GM12873 (cell line): Measurements from ENCODE around the gene RHEBL1.

Experiments
- TF ChIP-seq, protein P1 (sequence below): IDR thresholded peaks from 2 replicates; pipeline ENCODE4 v1.5.1; 2012; ENCODE audit warnings: low read depth, mild to moderate bottlenecking, moderate library complexity, low read length, control low read depth; ENCODE audit not compliant: insufficient read depth; ENCODE audit errors: missing control alignments

Gene RHEBL1

DNA sequence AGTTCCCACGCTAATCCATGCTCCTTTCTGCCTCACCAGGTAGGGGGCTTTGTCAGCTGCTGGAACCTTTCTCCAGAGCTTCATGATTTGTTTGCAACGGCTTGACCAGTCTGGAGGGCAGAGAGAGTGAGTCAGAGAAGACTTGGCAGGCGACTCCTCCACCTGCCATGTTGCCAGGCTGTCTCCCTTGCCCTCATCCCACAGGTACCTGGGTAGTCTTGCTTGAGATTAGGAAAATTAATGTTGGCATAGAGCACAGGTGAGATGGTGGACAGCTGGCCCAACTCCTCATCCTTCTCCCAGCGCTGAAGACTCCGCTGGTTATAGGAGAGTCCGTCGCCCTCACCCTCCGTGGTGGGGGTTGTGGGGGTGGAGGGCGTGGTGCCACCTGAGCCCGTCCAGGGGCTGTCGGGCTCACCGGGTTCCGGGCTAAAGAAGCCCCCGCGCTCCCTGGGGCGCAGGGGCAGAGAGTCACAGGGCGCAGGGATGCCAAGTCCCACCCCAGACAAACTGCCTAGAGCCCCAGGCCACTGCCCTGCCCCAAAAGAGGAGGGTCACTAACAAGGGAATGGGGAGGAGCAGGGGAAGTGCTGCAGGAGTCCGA is 27.8 kb downstream of the RHEBL1 start:
- TF ChIP-seq, protein P1, sequence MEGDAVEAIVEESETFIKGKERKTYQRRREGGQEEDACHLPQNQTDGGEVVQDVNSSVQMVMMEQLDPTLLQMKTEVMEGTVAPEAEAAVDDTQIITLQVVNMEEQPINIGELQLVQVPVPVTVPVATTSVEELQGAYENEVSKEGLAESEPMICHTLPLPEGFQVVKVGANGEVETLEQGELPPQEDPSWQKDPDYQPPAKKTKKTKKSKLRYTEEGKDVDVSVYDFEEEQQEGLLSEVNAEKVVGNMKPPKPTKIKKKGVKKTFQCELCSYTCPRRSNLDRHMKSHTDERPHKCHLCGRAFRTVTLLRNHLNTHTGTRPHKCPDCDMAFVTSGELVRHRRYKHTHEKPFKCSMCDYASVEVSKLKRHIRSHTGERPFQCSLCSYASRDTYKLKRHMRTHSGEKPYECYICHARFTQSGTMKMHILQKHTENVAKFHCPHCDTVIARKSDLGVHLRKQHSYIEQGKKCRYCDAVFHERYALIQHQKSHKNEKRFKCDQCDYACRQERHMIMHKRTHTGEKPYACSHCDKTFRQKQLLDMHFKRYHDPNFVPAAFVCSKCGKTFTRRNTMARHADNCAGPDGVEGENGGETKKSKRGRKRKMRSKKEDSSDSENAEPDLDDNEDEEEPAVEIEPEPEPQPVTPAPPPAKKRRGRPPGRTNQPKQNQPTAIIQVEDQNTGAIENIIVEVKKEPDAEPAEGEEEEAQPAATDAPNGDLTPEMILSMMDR = no peak

DNA sequence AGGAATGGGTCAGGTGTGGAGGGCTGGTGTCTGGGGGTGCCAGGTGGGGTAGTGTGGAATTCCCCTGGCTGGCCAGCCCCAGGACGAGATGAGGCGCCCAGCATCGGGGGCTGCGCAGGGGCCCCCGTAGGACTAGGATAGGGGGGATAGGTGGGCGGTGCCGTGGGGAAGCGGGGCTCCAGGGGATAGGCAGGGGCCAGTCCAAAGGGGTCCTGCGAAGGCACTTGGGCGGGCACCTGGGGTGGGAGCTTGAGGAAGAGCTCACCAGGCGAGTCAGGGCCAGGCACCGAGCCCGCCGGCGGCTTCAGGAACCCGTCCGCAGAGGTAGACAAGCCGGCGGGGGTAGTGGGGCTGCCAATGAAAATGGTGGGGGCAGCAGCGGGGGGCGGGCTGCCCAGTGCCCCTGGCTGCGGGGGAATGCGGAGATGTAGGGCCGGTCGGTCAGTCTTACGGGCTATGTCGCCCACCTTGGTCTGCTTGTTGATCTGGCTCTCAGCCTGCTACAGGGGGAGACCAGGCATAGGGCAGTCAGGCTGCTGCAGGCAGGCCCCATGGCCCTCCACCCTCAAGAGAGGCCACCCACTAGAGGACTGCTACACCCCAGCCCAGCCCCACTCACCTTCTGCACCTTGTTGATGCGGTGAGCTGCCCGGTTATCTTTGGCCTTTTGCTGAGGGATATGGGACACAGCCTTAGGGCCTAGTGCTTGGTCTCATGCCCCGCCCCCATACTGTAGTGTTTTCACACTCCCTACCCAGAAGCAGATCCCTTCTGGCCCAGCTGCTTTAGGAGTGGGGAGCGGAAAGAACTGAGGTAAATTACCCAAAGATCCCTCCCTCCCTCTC is 28.5 kb downstream of the RHEBL1 start:
- TF ChIP-seq, protein P1 = no peak

DNA sequence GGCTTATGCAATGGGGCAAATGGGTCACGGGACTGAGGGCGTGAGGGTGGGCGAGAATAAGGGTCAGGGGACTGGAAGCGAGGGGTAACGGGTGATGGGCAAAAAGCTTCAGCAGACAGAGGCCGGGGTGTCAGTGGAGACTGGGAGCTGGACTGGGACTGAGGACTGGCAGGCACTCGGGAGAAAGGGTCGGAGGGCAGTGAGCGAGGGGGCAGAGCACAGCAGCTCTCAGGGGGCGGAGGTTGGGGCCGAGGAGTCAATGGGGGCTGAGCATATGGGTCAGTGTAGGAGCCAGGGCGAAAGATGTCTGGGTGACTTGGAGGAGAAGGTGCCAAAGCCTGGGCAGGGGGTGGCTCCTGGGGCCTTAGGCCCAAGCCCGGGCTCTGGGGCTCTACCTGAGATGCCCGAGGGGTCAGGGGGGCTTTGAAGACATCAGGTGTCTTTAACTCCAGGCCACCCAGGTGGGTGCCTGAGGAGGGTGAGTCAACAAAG is 29.4 kb downstream of the RHEBL1 start:
- TF ChIP-seq, protein P1 = no peak

DNA sequence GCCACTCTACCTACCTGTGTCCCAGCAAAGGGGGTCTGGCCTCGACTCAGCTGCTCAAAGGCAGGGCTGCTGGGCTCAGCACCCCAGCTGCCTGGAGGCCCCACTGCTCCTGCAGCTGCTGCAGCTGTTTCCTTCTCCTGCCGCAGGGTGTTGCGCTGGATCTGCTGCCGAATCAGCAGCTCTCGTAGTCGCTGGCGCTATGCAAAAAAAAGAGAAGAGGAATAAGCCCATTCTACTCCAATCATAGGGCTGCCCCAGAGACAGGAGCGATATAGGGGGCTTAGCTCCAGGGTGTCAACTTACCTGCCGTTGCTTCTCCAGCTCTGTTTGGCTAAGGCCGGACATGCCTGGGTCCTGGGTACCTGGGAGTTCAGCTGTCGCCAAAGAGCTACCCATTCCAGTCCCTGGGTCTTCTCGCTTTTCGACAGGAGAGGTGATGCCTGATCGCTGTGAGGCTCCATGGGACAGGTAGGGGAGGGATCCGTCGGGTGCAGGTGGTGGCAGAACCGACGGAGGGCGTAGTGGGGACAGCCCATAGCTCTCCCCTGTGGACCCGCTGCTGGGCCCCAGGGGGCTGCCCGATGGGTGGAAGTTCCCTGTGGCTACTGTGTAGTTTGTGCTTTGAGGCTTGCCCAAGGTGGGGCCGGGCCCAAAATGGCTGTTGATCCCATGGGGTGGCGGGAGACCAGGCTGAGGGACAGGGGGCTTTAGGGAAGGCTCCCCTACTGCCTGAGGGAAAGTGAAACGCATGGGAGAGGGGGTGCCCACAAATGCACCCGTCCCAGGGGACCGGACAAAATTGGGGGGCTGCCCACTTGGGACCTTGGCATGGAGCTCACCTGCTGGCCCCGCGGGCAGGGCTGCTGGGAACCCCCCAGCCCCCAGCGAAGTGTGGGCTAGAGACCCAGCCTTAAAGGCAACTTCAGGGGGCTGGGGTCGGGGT is 30.1 kb downstream of the RHEBL1 start:
- TF ChIP-seq, protein P1 = no peak

DNA sequence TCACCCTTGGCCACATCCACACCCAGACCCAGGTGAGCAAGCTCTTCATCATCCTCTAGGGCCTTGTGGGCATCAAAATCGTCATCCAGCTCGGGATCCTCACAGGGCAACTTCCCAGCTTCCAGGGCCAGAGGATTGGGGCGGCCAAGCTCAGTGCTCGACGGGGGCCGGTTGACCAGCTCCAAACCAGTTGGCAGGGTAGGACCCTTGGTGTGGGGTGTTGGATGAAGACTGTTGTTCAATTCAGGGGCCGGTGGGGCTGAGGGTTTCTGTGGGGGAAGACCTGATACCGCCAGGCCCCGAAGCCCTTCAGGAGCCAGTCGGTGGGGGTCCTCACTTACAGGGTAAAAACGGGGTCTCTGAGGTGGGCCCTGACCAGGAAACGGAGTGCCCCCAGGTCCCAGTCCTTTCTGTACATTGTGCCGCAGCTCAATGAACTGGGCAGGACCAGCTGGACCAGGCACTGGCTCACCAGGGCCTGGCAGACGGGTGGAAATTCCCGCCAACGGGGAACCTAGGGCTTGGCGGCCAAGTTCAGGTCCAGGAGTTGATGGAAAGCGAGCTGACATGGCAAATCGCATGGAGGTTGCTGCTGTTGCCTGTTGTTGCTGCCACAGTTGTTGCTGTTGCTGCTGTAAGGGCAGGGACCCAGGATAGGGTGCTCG is 31.4 kb downstream of the RHEBL1 start:
- TF ChIP-seq, protein P1 = no peak

DNA sequence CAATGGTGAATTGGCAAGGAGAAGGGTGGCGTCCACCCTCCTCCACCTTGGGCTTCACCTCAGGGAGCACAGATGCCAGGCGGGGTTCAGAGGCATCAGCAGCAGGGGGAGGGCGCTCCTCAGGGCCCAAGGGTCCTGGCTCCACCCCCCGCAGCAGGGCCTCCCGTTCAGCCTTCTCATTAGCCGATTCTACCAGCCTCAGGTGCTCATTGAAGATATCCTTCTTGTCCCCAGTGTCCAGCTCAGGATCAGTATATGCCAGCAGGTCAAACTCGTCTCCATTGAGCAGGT is 31.9 kb downstream of the RHEBL1 start:
- TF ChIP-seq, protein P1 = no peak
